ENCODE measurements around the gene PXN.

DNA sequence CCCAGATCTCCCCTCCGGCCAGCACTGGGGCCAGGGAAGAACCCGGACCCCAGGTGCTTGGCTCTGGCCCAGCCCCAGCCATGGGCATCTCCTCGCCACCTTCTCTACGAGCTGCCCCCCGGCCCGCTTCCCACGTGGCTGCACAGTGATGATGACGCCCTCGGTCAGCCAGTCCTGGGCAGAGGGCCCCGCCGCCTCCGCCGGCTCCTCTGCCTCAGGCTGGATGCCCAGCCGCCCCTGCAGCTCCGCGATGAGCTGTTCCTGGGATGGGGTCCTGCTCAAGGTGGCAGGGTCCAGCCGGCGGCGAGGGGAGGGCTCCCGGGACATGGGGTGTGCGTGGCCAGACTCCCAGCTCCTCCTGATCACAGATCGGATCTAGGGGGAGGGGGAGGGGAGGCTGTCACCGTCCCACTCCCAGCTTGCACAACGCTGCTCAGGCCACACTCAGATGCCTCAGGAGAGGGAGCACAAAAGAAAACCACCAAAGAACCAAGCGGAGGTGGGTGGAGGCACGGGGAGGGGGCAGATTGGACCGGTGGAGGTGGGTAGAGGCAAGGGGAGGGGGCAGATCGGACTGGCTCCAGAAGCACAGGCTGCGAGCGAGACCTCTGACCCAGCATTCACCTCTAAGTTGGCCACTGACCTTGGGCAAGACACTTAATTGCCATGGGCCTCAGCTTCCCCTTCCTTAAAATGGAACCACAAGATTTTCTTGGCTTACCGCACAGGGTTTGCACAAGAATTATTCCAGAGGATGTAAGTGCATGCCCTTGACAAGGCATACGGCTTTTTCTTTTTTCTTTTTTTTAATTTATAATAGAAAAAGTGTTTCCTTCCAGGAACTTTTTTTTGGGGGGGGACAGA is 48.6 kb downstream of the PXN start:
- TF ChIP-seq, protein P1, sequence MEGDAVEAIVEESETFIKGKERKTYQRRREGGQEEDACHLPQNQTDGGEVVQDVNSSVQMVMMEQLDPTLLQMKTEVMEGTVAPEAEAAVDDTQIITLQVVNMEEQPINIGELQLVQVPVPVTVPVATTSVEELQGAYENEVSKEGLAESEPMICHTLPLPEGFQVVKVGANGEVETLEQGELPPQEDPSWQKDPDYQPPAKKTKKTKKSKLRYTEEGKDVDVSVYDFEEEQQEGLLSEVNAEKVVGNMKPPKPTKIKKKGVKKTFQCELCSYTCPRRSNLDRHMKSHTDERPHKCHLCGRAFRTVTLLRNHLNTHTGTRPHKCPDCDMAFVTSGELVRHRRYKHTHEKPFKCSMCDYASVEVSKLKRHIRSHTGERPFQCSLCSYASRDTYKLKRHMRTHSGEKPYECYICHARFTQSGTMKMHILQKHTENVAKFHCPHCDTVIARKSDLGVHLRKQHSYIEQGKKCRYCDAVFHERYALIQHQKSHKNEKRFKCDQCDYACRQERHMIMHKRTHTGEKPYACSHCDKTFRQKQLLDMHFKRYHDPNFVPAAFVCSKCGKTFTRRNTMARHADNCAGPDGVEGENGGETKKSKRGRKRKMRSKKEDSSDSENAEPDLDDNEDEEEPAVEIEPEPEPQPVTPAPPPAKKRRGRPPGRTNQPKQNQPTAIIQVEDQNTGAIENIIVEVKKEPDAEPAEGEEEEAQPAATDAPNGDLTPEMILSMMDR (conservative IDR thresholded peaks at IDR 0.05 in 1 of 2, IDR thresholded peaks at IDR 0.05 in 1 of 2; ENCODE audit: extremely low read depth in 1 of 2, insufficient read depth in 1 of 2, low read depth in 1 of 2, low read length in 2 of 2), result no peak
- TF ChIP-seq EZH2 (IDR thresholded peaks at IDR 0.05; ENCODE audit: borderline replicate concordance, low read length), result no peak
